RPMI7951 (cell line): ENCODE data around the gene KCTD15. TPM values are rescaled to one million over a fixed set of nuclear protein-coding genes. Genes with fewer than 3 reads are reported as not detected.

Experiments
- DNase-seq: peaks from one replicate; pipeline ENCODE4 v3.0.0-alpha.2; 2012; ENCODE audit warnings: low read depth
- total RNA-seq: library from RNA; depleted of rRNA; stranded (reverse); fragments of >200 nt; shearing (Covaris generic); gene quantifications from 2 replicates; pipeline ENCODE4 v1.2.3, GENCODE V29; 2014

Gene KCTD15
- total RNA-seq, 1 experiment from 2014 or later: 62.4 TPM

DNA sequence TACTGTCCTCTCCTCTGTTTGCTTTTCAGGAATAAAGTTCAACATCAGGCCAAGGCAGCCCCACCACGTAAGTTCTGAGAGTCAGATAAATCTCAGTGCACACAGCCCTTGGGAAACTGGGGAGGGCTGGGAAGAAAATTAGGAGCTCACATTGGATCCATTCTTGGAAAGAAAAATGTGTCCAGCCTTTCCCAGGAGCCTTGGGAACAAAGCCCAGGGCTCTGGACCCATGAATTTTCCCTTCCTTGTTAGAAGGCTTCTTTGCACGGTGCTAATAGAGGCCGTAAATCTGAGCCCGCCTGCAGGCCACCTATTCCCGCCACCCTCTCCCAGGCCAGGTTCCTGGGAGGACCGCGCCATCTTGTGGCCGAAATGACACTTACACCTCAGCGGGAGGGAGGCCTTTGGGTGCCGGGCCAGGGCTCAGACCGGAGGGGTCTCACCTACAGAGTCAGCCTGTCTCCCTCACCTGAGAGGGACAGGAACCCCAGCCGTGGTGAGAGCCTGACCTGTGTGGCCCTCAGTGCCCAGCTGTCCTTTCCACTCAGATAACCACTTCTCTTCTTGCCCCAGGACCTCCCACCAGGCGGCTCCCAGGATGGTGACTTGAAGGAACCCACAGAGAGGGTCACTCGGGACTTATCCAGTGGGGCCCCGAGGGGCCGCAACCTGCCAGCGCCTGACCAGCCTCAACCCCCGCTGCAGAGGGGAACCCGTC is 25.1 kb upstream of the KCTD15 start:
- peak; percentile 50 for DNase-seq

DNA sequence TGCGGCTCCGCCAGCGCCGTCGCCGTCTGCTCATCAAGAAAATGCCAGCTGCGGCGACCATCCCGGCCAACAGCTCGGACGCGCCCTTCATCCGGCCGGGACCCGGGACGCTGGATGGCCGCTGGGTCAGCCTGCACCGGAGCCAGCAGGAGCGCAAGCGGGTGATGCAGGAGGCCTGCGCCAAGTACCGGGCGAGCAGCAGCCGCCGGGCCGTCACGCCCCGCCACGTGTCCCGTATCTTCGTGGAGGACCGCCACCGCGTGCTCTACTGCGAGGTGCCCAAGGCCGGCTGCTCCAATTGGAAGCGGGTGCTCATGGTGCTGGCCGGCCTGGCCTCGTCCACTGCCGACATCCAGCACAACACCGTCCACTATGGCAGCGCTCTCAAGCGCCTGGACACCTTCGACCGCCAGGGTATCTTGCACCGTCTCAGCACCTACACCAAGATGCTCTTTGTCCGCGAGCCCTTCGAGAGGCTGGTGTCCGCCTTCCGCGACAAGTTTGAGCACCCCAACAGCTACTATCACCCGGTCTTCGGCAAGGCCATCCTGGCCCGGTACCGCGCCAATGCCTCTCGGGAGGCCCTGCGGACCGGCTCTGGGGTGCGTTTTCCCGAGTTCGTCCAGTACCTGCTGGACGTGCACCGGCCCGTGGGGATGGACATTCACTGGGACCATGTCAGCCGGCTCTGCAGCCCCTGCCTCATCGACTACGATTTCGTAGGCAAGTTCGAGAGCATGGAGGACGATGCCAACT is 24.4 kb upstream of the KCTD15 start:
- DNase-seq: no peak

DNA sequence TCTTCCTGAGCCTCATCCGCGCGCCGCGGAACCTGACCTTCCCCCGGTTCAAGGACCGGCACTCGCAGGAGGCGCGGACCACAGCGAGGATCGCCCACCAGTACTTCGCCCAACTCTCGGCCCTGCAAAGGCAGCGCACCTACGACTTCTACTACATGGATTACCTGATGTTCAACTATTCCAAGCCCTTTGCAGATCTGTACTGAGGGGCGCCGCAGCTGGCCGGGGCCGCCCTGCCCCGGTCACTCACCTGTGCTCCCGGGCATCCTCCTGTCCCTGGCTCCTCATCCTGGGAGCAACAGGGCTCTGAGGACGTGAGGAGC is 23.9 kb upstream of the KCTD15 start:
- no peak for DNase-seq

DNA sequence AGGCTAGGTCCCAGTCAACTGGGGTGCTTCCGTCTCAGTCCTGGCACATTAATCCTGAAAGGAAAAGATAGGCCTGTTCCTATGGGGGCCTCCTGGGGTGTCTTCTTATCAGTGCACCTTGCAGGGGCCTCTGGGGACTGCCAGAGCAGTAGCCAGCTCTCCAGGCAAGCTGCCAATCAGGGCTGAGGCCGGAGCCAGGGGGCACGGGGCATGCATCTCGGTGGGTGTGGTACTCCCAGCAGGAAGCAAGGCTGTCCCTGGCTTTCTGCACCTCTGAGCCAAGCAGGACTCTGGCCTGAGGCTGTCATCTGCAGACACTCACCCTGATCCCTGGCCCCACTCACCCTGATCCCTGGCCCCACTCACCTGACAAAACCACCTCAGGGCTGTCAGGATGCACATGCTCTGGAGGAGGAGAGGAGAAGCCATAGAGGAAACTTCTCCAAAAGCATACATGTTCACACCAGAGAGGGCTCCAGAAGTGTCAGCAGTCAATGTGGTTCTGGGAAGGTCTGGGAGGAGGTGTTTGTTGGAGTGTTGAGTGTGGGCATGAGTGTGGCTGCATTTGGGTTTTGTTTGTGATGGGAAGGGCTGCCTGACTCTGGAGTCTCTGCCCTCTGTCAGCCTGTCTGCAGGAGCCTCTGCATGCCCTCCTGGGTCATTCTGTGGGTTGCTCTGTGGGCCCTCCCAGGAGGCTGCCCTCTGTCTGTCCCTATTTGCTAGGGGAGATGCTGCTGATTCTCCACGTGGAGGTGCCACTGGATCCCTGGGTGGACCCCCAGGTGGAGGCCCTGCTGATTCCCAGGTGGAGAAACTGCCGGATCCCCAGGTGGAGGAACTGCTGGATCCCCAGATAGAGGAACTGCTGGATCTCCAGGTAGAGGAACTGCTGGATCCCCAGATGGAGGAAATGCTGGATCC is 22.7 kb upstream of the KCTD15 start:
- no peak for DNase-seq

DNA sequence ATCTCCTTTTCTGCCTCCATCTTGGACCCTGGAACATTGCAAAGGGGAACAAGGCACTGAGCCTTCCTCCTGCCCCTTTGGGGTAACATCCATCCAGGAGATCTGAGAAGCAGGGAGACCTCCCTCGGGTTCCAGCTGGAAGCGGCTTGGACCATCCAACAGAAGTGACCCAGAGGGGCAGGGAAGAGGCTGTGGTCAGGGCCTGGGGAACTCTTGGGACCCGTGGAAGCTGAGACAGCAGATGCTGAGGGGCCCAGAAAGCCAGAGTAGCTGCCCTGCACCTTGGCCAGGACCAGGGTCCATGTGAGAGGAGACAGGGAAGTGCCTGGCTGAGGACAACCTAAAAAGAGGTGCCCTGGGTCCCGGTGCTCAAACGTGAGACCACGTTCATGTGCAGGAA is 21.9 kb upstream of the KCTD15 start:
- DNase-seq: no peak

DNA sequence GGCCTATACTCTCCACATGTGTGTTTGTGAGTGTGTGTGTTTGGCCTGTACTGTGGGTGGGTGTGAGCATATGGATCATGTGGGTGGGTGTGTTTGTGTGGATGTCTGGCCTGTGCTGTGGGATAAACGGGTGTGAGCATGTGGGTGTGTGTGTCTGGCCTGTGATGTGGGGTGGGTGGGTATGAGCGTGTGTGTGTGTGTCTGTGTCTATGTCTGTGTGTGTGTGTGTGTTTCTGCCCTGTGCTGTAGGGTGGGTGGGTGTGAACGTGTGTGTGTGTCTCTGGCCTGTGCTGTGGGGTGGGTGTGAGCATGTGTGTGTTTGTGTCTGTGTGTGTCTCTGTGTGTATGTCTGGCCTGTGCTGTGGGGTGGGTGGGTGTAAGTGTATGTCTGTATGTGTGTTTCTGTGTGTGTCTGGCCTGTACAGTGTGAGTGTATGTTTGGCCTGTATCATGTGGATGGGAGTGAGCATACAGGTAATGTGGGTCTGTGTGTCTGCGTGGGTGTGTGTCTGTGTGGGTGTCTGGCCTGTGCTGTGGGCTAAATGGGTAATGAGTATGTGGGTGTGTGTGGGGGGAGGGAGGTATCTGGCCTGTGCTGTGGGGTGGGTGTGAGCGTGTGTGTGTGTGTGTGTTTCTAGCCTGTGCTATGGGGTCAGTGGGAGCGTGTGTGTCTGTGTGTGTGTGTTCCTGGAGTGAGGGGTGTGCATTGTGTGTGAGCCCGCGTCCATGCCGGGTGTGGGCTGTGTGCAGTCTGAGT is 20.8 kb upstream of the KCTD15 start:
- no peak for DNase-seq

DNA sequence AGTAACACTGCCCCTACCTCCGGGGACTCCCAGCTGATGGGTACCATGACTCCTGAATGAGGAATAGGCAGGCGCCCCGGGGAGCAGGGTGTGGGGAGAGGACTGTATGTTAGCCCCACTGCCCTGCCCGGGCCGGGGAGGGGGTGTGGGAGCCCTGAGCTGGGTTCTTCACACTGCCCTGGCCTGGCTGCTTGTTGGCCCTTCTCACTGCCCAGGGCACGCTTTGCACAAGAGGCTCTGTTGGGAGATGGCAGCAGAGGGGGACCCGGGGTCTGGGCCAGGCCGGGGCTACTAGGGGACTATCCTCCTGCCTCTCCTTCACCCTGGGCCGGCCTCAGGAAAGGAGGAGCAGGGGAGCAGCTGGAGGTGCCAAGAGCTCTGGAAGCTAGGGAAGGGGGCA is 19.3 kb upstream of the KCTD15 start:
- no peak for DNase-seq

DNA sequence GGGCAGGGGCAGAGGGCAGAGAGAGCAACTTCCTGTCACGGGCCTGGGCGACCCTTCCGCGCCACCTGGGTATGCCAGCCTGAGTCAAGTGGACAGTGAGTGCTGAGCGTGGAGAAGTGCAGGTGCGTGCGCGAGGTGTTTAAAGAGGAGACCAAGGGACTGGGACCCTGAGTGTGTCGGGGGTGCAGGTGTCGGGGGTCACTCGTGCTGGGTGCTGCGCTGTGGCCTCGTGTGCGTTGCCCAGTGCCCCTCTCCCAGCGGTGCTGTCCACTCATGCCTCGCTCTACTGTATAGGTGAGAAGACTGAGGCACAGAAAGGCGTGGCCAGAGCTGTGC is 18.9 kb upstream of the KCTD15 start:
- DNase-seq: no peak

DNA sequence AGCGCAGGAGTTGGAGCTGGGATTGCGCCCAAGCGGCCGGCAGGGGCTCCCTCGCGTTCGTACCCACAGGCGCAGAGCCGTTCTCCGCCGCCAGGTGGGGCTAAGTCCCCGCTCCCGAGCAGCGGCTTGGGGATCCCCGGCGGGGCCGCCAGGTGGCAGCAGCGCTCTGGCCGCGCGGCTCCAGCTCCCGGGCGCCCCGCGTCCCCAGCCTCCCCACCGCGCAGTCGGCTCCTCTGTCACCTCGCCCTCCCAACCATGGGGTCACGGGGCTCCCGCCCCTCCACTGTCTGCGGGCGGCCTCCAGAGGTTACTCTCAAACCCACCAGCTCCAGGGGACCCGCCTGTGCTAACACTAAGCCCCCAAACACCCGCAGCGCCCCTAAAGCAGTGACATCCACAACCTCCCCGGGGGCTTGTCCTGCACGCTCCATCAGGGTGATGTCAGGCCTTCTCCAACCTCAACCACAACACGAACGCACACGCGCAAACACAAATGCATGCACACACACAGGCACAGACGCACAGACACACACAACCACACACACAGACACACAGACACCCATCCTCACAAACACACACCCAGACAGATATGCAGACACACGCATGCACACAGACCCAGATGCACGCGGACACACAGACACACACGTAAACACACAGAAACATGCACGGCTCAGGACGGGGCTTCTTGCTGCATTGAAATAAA is 18.4 kb upstream of the KCTD15 start:
- DNase-seq: peak; percentile 61

DNA sequence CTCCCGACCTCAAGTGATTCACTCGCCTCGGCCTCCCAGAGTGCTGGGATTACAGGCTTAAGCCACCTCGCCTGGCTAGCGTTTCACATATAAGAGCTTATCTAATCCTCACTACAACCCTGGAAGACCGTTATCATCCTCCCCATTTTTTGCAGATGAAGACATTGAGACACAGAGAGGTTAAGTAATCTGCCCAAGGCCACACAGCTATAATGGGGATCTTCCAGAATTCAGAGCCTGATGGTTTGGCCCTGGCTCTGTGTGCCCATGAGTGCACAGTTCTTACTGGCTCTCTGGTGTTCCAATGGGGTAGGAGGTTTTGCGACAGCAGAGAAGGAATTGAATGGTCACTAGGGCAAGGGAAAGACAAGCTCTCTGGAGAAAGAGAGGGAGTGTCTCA is 16.8 kb upstream of the KCTD15 start:
- no peak for DNase-seq

DNA sequence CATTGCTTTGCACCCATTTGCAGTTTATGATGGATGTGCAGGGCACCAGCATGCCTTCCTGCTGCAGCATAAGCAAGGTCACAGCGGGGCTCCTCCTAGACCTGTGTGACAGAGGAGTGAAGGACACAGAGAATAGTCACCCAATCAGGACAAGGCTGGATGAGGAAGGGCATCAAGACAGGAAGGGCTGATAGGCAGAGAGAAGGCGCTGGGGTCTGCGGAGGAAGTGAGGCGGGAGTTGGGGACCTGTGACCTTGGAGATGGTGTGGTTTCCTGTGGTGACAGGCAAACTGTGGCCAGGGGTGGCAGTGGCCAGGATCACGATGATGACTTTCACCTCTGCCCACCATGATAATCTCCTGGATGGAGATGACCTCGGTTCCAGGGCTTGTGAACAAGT is 16.4 kb upstream of the KCTD15 start:
- no peak for DNase-seq

DNA sequence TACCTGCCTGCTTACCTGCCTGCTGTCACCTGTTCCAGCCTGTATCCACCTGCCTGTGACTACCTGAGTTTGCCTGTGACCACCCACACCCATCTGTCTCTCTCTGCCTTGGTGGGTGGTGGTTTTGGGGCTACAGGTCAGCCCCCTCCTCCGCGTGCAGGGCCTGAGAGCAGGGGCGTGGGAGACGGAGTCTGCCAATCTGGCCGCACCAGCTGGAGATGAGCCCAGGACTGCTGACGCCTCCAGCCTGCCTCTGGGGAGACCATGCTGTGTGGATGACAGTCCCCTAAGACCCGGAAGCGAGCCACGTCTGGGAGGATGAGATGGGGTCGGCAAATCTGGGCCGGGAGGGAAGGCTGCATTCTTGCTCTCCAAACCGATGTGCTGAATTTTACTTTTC is 15.9 kb upstream of the KCTD15 start:
- no peak for DNase-seq

DNA sequence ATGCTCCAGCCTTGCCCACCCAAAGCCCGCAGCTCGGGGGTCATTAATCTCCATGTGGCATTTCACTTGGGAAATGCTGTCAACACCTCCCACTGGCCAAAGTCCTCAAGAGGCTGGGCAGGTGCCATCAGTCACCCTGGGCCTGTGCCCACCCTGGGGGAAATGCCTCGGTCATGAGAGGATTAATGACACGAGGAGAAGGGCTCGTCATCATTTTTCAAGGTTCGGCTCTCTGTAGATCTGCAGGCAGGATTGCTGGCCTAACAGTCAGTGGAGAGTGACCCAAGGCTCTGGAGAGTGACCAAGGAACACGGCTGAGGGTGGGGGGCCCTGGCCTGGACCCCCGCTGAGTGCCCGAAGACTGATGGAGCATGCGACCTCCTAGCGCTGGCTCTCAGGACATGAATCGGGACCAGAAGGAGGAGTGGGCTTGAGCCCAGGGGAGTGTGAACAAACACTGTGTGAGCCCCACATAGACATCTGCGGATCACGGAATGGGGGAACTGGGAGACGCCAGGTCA is 15.2 kb upstream of the KCTD15 start:
- DNase-seq: no peak

DNA sequence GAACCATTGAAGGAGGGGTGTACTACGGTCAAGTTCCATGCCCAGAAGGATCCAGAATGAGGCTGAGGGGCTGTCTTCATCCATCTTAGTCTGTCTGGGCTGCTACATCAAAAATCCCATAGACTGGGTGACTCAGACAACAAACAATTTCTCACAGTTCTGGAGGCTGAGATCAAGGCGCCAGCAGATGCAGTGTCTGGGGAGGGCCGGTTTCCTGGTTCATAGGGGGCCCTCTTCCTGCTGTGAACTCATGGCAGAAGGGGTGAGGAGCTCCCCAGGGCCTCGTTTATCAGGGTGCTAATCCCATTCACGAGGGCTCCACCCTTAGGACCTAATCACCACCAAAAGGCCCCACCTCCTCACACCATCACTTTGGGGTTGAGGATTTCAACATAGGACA is 14.7 kb upstream of the KCTD15 start:
- peak; percentile 59 for DNase-seq

DNA sequence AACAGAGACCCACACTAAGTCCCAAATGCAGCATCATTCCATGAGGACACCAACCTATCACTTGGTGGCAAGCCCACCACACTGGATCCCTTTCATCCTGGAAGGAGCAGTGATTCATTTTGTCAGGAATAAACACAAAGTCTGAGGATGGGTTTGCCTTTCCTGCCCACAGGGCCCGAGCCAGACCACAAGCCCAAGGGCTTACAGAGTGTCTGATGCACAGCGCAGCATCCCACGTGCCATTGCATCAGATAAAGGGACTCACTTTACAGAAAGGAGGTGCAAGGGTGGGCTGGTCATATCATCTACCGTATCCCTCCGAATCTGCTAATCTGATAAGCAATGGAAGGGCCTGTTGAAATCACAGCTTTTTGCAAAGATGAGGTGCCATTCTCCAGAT is 12.2 kb upstream of the KCTD15 start:
- DNase-seq: peak; percentile 88

DNA sequence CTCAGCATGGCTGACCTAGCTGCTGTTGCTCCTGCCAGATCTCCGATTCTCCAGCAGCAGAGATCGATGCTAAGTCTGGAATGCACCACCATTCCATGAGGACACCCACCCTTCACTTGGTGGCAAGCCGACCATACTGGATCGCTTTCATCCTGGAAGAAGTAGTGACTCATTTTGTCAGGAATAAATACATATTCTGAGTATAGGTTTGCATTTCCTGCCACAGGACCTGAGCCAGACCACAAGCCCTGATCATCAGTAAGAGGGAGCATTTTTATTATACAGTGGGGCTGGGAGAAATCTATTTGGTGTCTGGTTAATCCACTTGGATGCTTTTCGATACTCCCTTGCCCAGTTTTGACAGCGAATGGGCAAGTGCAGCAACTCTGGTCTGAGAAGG is 10.9 kb upstream of the KCTD15 start:
- peak; percentile 82 for DNase-seq

DNA sequence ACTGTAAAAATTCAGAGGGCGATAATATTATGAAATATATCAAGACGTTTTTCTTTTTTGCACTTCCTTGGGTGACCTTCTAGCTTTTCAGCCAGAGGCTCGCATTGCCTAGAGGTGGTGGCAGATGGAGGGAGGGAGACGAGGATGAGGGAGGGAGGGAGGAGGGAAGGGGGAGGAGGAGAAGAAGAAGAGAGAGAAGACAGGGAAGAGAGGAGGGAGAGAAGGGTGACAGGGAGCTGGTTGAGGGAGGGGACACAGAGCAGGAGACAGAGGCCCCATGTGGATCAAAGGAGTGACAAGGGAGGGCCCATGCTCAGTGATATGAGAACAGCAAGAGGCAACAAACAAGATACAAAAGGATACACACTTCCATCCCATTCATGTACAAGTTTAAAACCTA is 8.0 kb upstream of the KCTD15 start:
- no peak for DNase-seq

DNA sequence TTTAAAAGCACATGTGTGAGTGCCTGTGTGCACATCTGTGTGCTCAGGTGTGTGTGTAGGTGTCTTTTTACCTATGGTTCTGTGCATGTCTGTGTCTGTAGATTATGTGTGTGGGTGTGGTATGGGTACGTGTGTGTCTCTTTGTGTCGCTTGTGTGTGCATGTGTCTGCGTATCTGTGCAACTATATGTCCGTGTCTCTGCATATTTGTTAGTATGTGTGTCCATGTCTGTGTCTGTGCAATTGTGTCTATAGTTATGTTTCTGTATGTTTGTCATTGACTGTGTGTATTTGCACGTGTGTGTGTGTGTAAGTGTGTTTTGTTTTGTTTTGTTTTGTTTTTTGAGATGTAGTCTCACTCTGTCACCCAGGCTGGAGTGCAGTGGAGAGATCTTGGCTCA is 7.3 kb upstream of the KCTD15 start:
- DNase-seq: no peak

DNA sequence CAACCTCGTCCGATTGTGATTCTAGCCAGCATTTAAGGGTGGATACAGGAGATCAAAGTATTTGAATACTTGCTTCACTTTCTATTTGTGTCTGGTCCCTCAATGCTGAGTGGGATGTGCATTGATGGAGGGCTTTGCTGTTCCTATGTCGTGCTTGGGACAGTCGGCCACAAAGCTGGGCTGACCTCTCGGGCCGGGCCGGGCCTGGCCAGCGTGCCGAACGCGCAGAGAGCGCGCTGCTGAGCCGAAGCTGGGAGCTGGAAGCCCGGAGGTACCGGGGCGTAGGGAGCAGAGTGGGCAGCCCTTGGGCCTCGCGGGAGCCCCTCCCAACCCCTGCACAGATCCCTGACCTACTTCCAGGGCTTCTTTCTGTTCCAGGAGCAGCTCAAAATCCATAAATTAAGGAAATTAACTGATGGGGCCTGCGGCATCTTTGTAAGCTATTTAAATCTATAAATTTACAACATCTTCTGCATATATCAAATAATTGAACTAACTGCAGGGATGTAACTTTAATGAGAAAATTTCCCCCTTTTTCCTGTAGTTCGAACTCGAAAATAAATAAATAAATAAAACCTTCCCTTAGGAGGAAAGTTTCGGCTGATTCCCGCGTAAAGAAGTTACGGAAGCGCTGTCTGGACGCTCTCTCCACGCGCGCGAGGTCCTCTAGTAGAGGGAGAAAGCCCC is 1.8 kb upstream of the KCTD15 start:
- DNase-seq: peak; percentile 35

DNA sequence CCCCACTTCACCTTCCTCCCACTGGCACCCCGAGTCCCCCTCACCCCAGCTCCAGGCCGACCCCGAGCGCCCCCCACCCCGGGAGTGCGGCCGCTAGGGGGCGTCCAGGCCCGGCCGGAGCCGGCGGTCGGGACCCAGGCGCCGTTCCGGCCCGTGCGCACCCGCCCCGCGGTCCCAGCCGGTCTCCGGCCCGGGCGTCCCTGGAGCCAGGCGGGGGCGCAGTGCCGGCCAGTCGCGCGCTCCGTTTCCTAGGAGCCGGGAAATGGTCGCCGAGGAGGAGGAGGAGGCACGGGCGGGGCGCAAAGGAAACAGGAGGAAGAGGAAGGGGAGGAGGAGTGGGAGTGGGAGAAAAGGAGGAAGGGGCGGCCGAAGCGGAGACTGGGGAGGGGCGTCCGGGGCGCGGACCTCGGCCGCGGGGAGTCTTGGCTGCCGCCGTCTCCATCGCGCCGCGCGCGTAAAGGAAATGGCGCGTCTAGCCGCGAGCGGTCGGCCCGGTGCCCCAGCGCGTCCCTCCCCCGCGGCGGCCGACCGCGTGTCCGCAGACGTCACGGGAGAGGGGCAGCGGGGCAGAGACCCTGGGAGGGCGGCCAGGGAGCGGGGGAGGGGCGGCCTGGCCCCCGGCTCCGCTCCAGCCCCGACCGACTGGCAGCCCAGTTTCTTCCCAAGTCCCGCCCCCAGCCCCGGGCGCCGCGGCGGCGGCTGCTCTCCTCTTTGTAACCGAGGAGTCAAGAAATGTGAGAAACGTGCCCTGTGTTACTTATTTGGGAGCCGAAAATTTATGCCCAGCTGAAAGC is 1.1 kb upstream of the KCTD15 start:
- peak; percentile 93 for DNase-seq
